ENCODE results near the gene FAM234B.
A peak's percentile ranks its signal among the peaks of the same experiment; 100 is the strongest.

Gene FAM234B

DNA sequence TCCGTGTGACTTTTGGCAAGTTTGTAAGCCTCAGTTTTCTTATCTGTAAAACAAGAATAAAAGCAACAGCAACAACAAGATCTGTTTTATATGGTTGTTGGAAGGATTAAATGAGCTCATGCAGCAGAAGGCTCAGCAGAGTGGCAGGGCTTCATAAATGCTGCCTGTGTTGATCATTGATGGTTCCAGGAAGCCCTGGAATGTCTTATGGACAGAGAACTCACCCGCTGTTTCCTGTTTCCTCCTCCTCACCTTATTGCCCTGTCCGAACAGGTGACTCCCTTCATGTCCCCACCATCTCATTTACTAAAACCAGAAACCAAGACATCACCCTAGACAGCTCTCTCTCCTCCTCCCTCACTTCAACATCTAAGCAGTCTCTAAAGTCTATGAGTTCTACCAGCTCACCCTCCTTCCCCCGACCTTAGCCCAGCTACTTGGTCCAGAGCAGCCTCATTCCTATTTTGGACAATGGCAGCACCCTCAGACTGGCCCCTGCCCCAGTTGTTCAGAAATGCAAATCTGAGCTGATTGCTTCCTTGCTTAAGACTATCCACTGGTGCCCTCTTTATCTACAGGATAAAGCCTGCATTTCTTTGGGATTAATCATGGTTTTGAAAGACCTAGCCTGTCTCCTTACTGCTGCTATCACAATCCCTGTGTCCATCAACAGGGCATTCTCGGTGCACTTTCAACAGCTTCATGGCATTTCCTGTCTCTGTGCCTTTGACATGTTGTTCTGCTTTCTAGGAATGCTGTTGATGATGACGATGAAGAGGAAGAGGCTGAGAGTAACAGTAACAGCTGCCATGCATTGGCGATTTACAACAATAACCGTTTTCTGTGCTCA lies 80.7 kb downstream of the FAM234B start:
- DNase-seq, result peak; percentile 39

DNA sequence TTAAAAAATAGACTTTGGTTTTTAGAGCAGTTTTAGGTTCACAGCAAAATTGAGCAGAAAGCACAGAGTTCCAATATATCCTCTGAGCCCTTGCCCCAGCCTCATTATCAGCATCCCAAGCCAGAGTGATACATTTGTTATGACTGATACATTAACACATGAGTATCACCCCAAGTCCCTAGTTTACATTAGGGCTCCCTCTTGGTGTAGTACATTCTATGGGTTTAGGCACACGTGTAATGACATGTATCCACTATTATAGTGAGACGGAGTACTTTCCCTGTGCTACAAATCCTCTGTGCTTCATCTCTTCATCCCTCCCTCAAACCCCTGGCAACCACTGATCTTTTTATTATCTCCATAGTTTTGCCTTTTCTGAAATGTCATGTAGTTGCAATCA lies 81.8 kb downstream of the FAM234B start:
- DNase-seq, result no peak

DNA sequence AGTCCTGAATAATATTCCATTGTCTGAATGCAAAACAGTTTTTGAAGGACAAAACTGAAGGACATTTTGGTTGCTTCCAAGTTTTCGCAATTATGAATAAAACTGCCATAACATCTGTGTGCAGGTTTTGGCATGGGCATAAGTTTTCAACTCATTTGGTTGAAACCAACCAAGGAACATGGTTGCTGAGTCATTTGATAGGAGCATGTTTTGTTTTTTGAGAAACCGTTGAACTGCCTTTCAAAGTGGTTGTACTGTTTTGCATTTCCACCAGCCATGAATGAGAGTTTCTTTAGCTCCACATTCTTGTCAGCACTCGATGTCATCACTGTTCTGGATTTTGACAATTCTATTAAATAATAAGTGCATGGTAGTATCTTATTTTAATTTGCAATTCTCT lies 82.3 kb downstream of the FAM234B start:
- no peak for DNase-seq

DNA sequence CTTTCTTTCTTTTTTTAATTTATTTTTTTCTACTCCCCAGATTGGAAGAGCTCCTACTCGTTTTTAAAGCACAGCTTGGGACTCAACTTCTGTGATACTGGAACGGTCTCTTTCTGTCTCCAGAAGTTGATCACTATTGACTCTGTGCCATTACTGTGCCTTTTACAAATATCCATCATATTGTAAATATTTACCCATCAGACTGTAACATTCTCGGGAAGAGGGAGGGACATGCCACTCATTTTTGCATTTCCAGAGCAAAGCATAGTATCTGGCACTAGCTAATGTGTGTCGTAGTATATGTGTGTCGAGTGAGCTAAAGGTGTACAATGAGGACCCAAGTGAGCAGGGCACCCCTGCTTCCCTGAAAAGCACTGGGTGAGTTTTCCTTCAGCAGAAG lies 83.3 kb downstream of the FAM234B start:
- DNase-seq, result no peak

DNA sequence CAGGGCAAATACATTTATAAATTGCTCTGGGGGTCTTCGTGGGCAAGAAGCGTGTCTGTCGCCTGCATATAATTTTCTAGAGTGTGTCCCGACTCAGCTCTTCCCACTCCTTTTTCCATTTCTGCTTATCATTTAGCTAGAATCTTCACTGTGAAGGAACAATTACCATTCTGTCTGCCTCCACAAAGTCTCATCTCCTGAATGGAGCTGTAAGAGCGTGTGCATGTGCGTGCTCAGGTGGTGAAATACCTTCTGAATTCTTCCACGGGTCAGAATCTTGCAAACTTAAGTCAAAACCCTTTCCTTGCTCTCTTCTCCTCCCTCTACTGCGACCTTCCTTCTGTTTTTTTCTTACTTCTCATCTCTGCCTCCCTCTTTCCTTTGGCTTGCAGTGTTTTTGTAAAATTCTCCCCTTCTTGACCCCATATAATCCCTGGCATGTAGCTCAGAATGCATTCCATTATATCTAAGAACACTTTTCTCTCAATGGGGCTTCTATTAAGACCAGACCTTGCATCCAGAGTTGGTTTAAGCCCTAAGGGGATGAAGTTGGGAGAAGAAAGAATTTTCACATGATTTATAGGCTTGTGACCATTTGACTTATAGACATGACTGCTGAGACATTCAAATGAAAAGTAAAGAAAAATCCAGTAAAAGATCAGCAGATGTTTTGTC lies 84.2 kb downstream of the FAM234B start:
- DNase-seq, result no peak

DNA sequence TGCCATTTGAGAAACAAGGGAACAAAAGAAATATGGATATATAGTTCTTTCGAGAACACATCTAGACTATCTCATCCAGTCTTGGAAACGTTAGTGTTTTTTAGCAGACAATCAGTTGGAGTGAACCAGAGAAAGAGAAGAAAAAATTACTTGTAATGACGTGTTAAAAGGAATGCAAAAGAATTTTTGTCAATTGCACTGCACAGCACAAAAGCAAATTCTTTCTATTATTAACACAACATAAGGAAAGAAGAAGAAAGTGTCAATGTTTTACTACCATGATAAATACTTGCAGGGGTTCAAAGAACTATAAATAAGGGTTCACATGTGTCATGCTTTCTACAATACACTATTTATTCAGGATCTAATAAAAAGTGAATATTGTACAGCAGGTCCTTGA lies 86.8 kb downstream of the FAM234B start:
- DNase-seq, result no peak
